AML-193 (cell line): ENCODE results near the gene ABR.
A peak's percentile ranks its signal among the peaks of the same experiment; 100 is the strongest.
"Not testable (repeated sequence)": the region's sequence is repeated elsewhere in the genome, so short reads cannot be mapped to it uniquely, and the experiment has no call there.

Experiments used
- DNase-seq, 2 experiments: peaks; one replicate each; lab custom pipeline; 2025; lab: John Stamatoyannopoulos, UW

Gene ABR

GRCh38 chr17:1201132-1201702, 21.4 kb upstream of the ABR start:
- no peak for DNase-seq

- not testable (repeated sequence) for DNase-seq
These were observed 19.5 kb upstream of the ABR start for GRCh38 chr17:1199271-1199743.

- peak; percentile 80 to 81 for DNase-seq
These were observed 18.2 kb upstream of the ABR start for GRCh38 chr17:1197781-1198490.

GRCh38 chr17:1197379-1197778, 17.6 kb upstream of the ABR start:
- DNase-seq = peak; percentile 69 to 75

- no peak for DNase-seq
These were observed 17.2 kb upstream of the ABR start for GRCh38 chr17:1196946-1197345.

GRCh38 chr17:1192911-1193699, 13.3 kb upstream of the ABR start:
- DNase-seq = no peak

GRCh38 chr17:1190751-1191331, 11.1 kb upstream of the ABR start:
- DNase-seq = no peak

- DNase-seq = no peak
These were observed 9.2 kb upstream of the ABR start for GRCh38 chr17:1188812-1189504.

- peak; percentile 34 to 40 for DNase-seq
These were observed 7.4 kb upstream of the ABR start for GRCh38 chr17:1186923-1187771.

GRCh38 chr17:1186214-1186820, 6.5 kb upstream of the ABR start:
- no peak for DNase-seq

GRCh38 chr17:1183171-1183873, 3.5 kb upstream of the ABR start:
- DNase-seq = no peak

GRCh38 chr17:1182811-1183170, 3.0 kb upstream of the ABR start:
- no peak for DNase-seq

GRCh38 chr17:1181753-1182137, 2.0 kb upstream of the ABR start:
- DNase-seq = no peak

GRCh38 chr17:1180958-1181752, 1.4 kb upstream of the ABR start:
- no peak for DNase-seq

GRCh38 chr17:1179112-1179817, 516 bp downstream of the ABR start:
- no peak for DNase-seq

- DNase-seq = no peak
These were observed 2.6 kb downstream of the ABR start for GRCh38 chr17:1177016-1177700.

- DNase-seq = no peak
These were observed 5.4 kb downstream of the ABR start for GRCh38 chr17:1174263-1174880.
